ENCODE results near the gene SREBF1.

The SREBF1 gene

GRCh38 chr17:17822616-17823015, 14.2 kb downstream of the SREBF1 start:
- no peak for DNase-seq

- DNase-seq, result no peak
These were observed 14.6 kb downstream of the SREBF1 start for GRCh38 chr17:17822189-17822588.

- DNase-seq, result no peak
These were observed 16.2 kb downstream of the SREBF1 start for GRCh38 chr17:17820463-17821158.

GRCh38 chr17:17820046-17820445, 16.7 kb downstream of the SREBF1 start:
- no peak for DNase-seq

GRCh38 chr17:17819561-17819995, 17.2 kb downstream of the SREBF1 start:
- no peak for DNase-seq

GRCh38 chr17:17819111-17819510, 17.7 kb downstream of the SREBF1 start:
- no peak for DNase-seq

- no peak for DNase-seq
These were observed 18.7 kb downstream of the SREBF1 start for GRCh38 chr17:17818088-17818526.

GRCh38 chr17:17817552-17817947, 19.2 kb downstream of the SREBF1 start:
- no peak for DNase-seq

GRCh38 chr17:17816831-17817551, 19.8 kb downstream of the SREBF1 start:
- DNase-seq, result no peak

- DNase-seq, result no peak
These were observed 20.5 kb downstream of the SREBF1 start for GRCh38 chr17:17816240-17816814.

- no peak for DNase-seq
These were observed 21.2 kb downstream of the SREBF1 start for GRCh38 chr17:17815436-17816200.

- no peak for DNase-seq
These were observed 21.8 kb downstream of the SREBF1 start for GRCh38 chr17:17815062-17815406.

- peak; percentile 95 for DNase-seq
These were observed 22.4 kb downstream of the SREBF1 start for GRCh38 chr17:17814162-17815061.

GRCh38 chr17:17813725-17814095, 23.1 kb downstream of the SREBF1 start:
- DNase-seq, result no peak

- DNase-seq, result no peak
These were observed 23.6 kb downstream of the SREBF1 start for GRCh38 chr17:17813055-17813724.

GRCh38 chr17:17812211-17813054, 24.4 kb downstream of the SREBF1 start:
- DNase-seq, result peak; percentile 30

- DNase-seq, result peak; percentile 25
These were observed 25.2 kb downstream of the SREBF1 start for GRCh38 chr17:17811381-17812210.

GRCh38 chr17:17810895-17811248, 25.9 kb downstream of the SREBF1 start:
- no peak for DNase-seq

GRCh38 chr17:17810084-17810894, 26.5 kb downstream of the SREBF1 start:
- no peak for DNase-seq

Data from NCI-H2171 treated with DMSO at 0.1 percent for 48 hours (cell line).